Mesenchymal stem cell (in vitro differentiated cells and primary cell): ENCODE data around the gene APEX2. TPM values are rescaled to one million over a fixed set of nuclear protein-coding genes. Genes with fewer than 3 reads are reported as not detected.

ENCODE experiments used
- DNase-seq: peaks from one replicate; pipeline ENCODE4 v3.0.0-alpha.2; 2013
- H2AFZ ChIP-seq: one replicate; pipeline ENCODE4 v1.6.1; 2013; ENCODE audit warnings: low read depth, mild to moderate bottlenecking, control low read depth, inconsistent platforms, low read length, moderate library complexity
- H2AK5ac ChIP-seq: 2 replicates; pipeline ENCODE4 v1.6.1; 2013; ENCODE audit warnings: low read length, moderate library complexity, mild to moderate bottlenecking, inconsistent platforms; ENCODE audit not compliant: severe bottlenecking
- H2BK120ac ChIP-seq: one replicate; pipeline ENCODE4 v1.6.1; 2013; ENCODE audit warnings: low read depth, mild to moderate bottlenecking, inconsistent platforms, low read length, moderate library complexity
- H2BK12ac ChIP-seq, 2 experiments: one replicate each; pipeline ENCODE4 v1.6.1; 2013; ENCODE audit warnings: inconsistent platforms in 2 of 2, low read length in 2 of 2, mild to moderate bottlenecking in 2 of 2, moderate library complexity in 2 of 2, control low read depth in 1 of 2
- H2BK15ac ChIP-seq: one replicate; pipeline ENCODE4 v1.6.1; 2013; ENCODE audit warnings: mild to moderate bottlenecking, low read depth, inconsistent platforms; ENCODE audit not compliant: poor library complexity, severe bottlenecking
- H2BK5ac ChIP-seq: 2 replicates; pipeline ENCODE4 v1.6.1; 2013; ENCODE audit warnings: low read depth, mild to moderate bottlenecking, low read length, control low read depth, inconsistent platforms; ENCODE audit not compliant: poor library complexity, severe bottlenecking
- H3K14ac ChIP-seq, 2 experiments: one replicate each; pipeline ENCODE4 v1.6.1; 2013; ENCODE audit warnings: inconsistent platforms in 2 of 2, low read length in 2 of 2, control low read depth in 1 of 2, mild to moderate bottlenecking in 1 of 2, moderate library complexity in 1 of 2
- H3K18ac ChIP-seq, 2 experiments: one replicate each; pipeline ENCODE4 v1.6.1; 2013; ENCODE audit warnings: inconsistent platforms in 2 of 2, low read length in 2 of 2, control low read depth in 1 of 2, low read depth in 1 of 2, mild to moderate bottlenecking in 1 of 2
- H3K23ac ChIP-seq, 2 experiments: one replicate each; pipeline ENCODE4 v1.6.1; 2013; ENCODE audit warnings: inconsistent platforms in 2 of 2, low read length in 2 of 2, mild to moderate bottlenecking in 2 of 2, moderate library complexity in 2 of 2, control low read depth in 1 of 2
- H3K27ac ChIP-seq: 2 replicates; pipeline ENCODE4 v1.5.1; 2013; ENCODE audit warnings: mild to moderate bottlenecking, moderate library complexity, low read length, control low read depth, inconsistent platforms; ENCODE audit not compliant: poor library complexity, severe bottlenecking
- H3K27me3 ChIP-seq, 2 experiments: 2 replicates each; pipeline versions ENCODE4 v1.6.1 to v1.7.0; 2013; ENCODE audit warnings: low read length in 2 of 2, mild to moderate bottlenecking in 2 of 2, moderate library complexity in 2 of 2, control low read depth in 1 of 2, inconsistent platforms in 1 of 2; ENCODE audit not compliant: control insufficient read depth in 1 of 2, insufficient read depth in 1 of 2
- H3K36me3 ChIP-seq, 2 experiments: 2 replicates each; pipeline versions ENCODE4 v1.6.1 to v1.7.0; 2013; ENCODE audit warnings: low read length in 2 of 2, control low read depth in 1 of 2, inconsistent platforms in 1 of 2, low read depth in 1 of 2, mild to moderate bottlenecking in 1 of 2; ENCODE audit not compliant: insufficient read depth in 2 of 2, control insufficient read depth in 1 of 2
- H3K4ac ChIP-seq, 2 experiments: one replicate each; pipeline ENCODE4 v1.6.1; 2013; ENCODE audit warnings: inconsistent platforms in 2 of 2, low read length in 2 of 2, mild to moderate bottlenecking in 2 of 2, moderate library complexity in 2 of 2, control low read depth in 1 of 2, low read depth in 1 of 2
- H3K4me1 ChIP-seq: 2 replicates; pipeline ENCODE4 v1.6.1; 2013; ENCODE audit warnings: low read depth, low read length, control low read depth; ENCODE audit not compliant: control insufficient read depth, insufficient read depth
- H3K4me2 ChIP-seq: 2 replicates; pipeline ENCODE4 v1.6.1; 2013; ENCODE audit warnings: low read length, mild to moderate bottlenecking, inconsistent platforms; ENCODE audit not compliant: poor library complexity, severe bottlenecking
- H3K4me3 ChIP-seq, 2 experiments: 2 replicates each; pipeline versions ENCODE4 v1.5.1 to v1.7.0; 2013; ENCODE audit warnings: low read length in 2 of 2, mild to moderate bottlenecking in 2 of 2, control low read depth in 1 of 2, low read depth in 1 of 2; ENCODE audit not compliant: insufficient read depth in 1 of 2
- H3K79me1 ChIP-seq: replicated peaks from 2 replicates; pipeline ENCODE4 v1.6.1; 2013; ENCODE audit warnings: mild to moderate bottlenecking, control low read depth, low read length, inconsistent platforms; ENCODE audit not compliant: poor library complexity, severe bottlenecking
- H3K9ac ChIP-seq: 2 replicates; pipeline ENCODE4 v1.7.0; 2013; ENCODE audit warnings: mild to moderate bottlenecking, low read length, moderate library complexity
- H3K9me3 ChIP-seq: 2 replicates; pipeline ENCODE4 v1.7.0; 2013; ENCODE audit warnings: mild to moderate bottlenecking, low read length; ENCODE audit not compliant: control insufficient read depth
- H4K8ac ChIP-seq: one replicate; pipeline ENCODE4 v1.6.1; 2013; ENCODE audit warnings: inconsistent platforms, mild to moderate bottlenecking, low read length, moderate library complexity
- H4K91ac ChIP-seq: one replicate; pipeline ENCODE4 v1.6.1; 2013; ENCODE audit warnings: mild to moderate bottlenecking, low read length, inconsistent platforms
- WGBS: methylation state at CpG from one replicate; pipeline ENCODE4 v1.1.7; 2013; ENCODE audit warnings: mixed read lengths; 5-methylcytosine and 5-hydroxymethylcytosine counted together
- polyA plus RNA-seq, 2 experiments: library from polyadenylated mRNA; stranded (reverse); fragments of 200-250 nt; gene quantifications; one replicate each; pipeline ENCODE4 v1.2.3, GENCODE V29; 2013

Gene APEX2, protein sequence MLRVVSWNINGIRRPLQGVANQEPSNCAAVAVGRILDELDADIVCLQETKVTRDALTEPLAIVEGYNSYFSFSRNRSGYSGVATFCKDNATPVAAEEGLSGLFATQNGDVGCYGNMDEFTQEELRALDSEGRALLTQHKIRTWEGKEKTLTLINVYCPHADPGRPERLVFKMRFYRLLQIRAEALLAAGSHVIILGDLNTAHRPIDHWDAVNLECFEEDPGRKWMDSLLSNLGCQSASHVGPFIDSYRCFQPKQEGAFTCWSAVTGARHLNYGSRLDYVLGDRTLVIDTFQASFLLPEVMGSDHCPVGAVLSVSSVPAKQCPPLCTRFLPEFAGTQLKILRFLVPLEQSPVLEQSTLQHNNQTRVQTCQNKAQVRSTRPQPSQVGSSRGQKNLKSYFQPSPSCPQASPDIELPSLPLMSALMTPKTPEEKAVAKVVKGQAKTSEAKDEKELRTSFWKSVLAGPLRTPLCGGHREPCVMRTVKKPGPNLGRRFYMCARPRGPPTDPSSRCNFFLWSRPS
- 9.8 TPM for polyA plus RNA-seq (2013, experiment 1 of 2)
- 10.2 TPM for polyA plus RNA-seq (2013, experiment 2 of 2)

DNA sequence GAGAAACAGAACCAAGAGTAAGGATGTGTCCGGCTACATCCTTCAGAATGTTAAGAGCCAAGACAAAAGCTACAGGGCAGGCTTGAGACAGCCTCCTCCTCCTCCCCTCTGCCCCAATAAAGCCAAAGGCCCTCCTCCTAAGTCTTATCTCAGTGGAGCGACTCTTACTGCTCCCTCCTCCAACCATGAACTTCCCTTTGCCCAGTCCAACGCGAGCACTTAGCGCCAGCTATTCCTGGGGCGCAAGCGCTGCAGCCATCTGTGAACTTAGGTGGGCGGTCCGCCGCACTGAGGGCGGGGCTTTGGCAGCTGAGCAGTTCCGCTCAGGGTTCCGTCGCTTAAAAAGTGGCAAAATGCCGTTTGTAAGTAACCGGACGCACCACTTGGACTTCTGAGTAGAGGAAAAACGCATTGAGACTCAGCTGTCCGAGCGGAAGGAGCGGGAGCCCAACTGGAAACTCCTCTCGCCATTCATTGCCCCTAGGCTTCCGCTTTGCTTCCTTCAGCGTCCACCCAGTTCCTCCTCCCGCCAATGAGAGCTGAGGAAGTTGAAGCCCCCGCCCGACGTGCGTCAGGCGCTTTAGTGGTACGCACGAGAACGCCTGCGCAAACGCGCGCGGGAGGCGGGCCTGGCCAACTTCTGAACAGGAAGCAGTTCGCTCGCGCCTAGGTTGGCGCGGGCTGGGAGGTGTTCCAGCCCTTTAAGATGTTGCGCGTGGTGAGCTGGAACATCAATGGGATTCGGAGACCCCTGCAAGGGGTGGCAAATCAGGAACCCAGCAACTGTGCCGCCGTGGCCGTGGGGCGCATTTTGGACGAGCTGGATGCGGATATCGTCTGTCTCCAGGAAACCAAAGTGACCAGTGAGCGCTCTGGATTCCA lies at the start of gene APEX2:
Gene APEX2, plus strand, starts transcription at position 647 of the 882 bp plus-strand sequence. Its CDS starts 60 bp downstream, at position 707.
- WGBS: 0% methylated on average over 44 of the region's 55 CpGs
- peak within 1 kb of the TSS; percentile 66 for H4K91ac ChIP-seq
- no peaks in the 10 kb centered on the region for H3K4me1 ChIP-seq
- H2AK5ac ChIP-seq: no peak within 1 kb of the TSS
- peak within 1 kb of the TSS; percentile 96 for H3K27ac ChIP-seq
- H3K23ac ChIP-seq: no peak within 1 kb of the TSS
- peak within 1 kb of the TSS; percentile 93 for H3K9ac ChIP-seq
- no peak within 1 kb of the TSS for H3K14ac ChIP-seq
- no peak within 1 kb of the TSS for H2BK120ac ChIP-seq
- H3K18ac ChIP-seq: peak within 1 kb of the TSS; percentile 48 to 79
- no peak within 1 kb of the TSS for H2BK5ac ChIP-seq
- H3K27me3 ChIP-seq: peaks cover under 1 to 4% of the 10 kb centered on the region in 2 experiments
- no peaks in the 10 kb centered on the region for H3K9me3 ChIP-seq
- peak within 1 kb of the TSS in 1 of 2 experiments; percentile 67 for H3K4ac ChIP-seq
- H3K4me3 ChIP-seq: peak within 1 kb of the TSS; percentile 73 to 90
- H2AFZ ChIP-seq: peak within 1 kb of the TSS; percentile 81
- peaks cover 14% of the 10 kb centered on the region for H3K79me1 ChIP-seq
- H3K36me3 ChIP-seq: peaks cover 12 to 28% of the 10 kb centered on the region in 2 experiments
- H2BK15ac ChIP-seq: peak within 1 kb of the TSS; percentile 12
- no peak within 1 kb of the TSS for H2BK12ac ChIP-seq
- DNase-seq: peak; percentile 92
- peak within 1 kb of the TSS; percentile 7 for H4K8ac ChIP-seq
- H3K4me2 ChIP-seq: peak within 1 kb of the TSS; percentile 74

DNA sequence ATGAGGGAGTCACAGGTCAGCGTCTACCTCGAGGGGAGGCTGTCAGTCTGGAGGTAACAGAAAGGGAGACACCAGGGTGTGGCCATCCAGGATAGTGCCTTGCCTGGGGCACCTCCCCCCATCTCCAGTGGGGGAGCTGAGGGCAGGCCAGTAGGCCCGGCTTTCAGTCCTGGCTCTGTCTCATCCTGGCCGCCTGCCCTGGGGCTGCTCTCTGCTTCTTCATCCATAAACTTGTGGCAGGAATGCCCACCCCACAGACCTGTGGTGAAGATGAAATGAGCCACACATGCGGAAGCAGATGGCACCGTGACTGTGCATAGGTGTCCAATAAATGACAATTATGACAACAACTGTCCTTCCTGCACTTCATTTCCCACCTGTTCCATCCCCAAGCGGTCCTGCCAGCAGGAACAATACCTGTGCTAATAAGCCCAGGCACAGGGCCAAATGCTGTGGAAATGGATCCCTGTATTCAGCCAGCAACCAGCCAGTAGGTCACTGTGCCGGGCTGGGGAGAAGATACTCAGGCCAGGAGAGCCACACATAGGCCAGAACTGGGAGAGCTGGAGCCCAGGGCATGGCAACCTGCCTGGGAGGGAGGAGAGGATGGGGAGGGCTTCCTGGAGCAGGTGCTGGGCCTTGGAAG lies 49.3 kb upstream of the APEX2 start:
- Histone ChIP-seq H3K4me1 (no peaks in the 10 kb centered on the region), H2AK5ac (no peak overlapping the region), H3K4ac (no peak overlapping the region), H3K18ac (no peak overlapping the region), H3K36me3 (no peaks in the 10 kb centered on the region), H2BK5ac (no peak overlapping the region), H3K27ac (no peak overlapping the region), H3K4me3 (no peak overlapping the region), H2BK120ac (no peak overlapping the region), H4K91ac (no peak overlapping the region), H2BK15ac (no peak overlapping the region), H3K14ac (no peak overlapping the region), H2BK12ac (no peak overlapping the region), H3K27me3 (peaks cover 0 to 36% of the 10 kb centered on the region in 2 experiments), H3K79me1 (no peaks in the 10 kb centered on the region), H3K9me3 (no peaks in the 10 kb centered on the region), H4K8ac (no peak overlapping the region), H3K9ac (no peak overlapping the region), H3K23ac (no peak overlapping the region), H3K4me2 (no peak overlapping the region), H2AFZ (no peak overlapping the region)
- 77% methylated on average over 6 of the region's 8 CpGs for WGBS
- no peak for DNase-seq

DNA sequence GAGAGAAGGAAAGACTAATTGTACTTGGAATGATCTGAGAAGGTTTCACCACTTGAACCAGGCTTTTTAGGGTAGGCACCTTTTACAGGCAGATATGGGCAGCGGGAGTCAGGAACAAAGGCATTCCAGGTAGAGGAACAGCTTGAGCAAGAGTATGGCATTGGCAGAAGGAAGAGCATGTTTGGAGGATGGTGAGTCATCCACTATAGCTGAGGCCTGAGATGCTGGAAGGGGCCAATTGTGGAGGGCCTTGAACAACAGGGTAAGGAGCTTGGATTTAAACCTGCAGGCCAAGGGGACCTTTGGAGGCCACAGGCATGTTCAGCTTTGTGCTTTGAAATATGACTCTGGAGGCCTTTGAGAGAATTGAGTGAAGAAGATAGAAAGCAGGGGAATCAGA lies 38.4 kb upstream of the APEX2 start:
- H2BK5ac ChIP-seq: no peak overlapping the region
- H3K23ac ChIP-seq: no peak overlapping the region
- no peak overlapping the region for H3K4ac ChIP-seq
- no peak overlapping the region for H3K4me2 ChIP-seq
- whole genome bisulfite sequencing: 95% methylated on average over 1 of the region's 1 CpG
- no peak overlapping the region for H4K91ac ChIP-seq
- H3K79me1 ChIP-seq: no peaks in the 10 kb centered on the region
- H3K4me1 ChIP-seq: no peaks in the 10 kb centered on the region
- no peak overlapping the region for H2BK120ac ChIP-seq
- peaks cover 0 to 44% of the 10 kb centered on the region in 2 experiments for H3K27me3 ChIP-seq
- H3K9me3 ChIP-seq: no peaks in the 10 kb centered on the region
- no peak overlapping the region for H3K4me3 ChIP-seq
- no peak for DNase-seq
- H3K36me3 ChIP-seq: no peaks in the 10 kb centered on the region
- H4K8ac ChIP-seq: no peak overlapping the region
- no peak overlapping the region for H2BK15ac ChIP-seq
- no peak overlapping the region for H3K27ac ChIP-seq
- H3K18ac ChIP-seq: no peak overlapping the region
- H3K9ac ChIP-seq: no peak overlapping the region
- H2AK5ac ChIP-seq: no peak overlapping the region
- H2BK12ac ChIP-seq: no peak overlapping the region
- H2AFZ ChIP-seq: no peak overlapping the region
- no peak overlapping the region for H3K14ac ChIP-seq
